CD14-positive monocyte (primary cell): Measurements from ENCODE around the gene CDC16. TPM values are rescaled to one million over a fixed set of nuclear protein-coding genes. Genes with fewer than 3 reads are reported as not detected.
"Not testable (repeated sequence)": the region's sequence is repeated elsewhere in the genome, so short reads cannot be mapped to it uniquely, and the experiment has no call there.

Source experiments
- DNase-seq, 3 donors: peaks; one replicate each; pipeline ENCODE4 v3.0.0-alpha.2; 2011 to 2022
- H2AFZ ChIP-seq: 2 replicates; pipeline ENCODE4 v1.6.0; 2012; ENCODE audit warnings: mild to moderate bottlenecking, low read depth, low read length, inconsistent platforms; ENCODE audit not compliant: insufficient read depth, poor library complexity, severe bottlenecking
- H3K27ac ChIP-seq, 2 donors: 1 replicate in 1 of 2; 2 replicates in 1 of 2; pipeline ENCODE4 v1.5.1; 2012 to 2013; ENCODE audit warnings: low read length in 2 of 2, control low read depth in 1 of 2, inconsistent platforms in 1 of 2, low read depth in 1 of 2, mild to moderate bottlenecking in 1 of 2
- H3K27me3 ChIP-seq, 2 donors: one replicate each; pipeline versions ENCODE4 v1.6.0 to v1.6.1; 2011 to 2013; ENCODE audit warnings: low read length in 2 of 2; ENCODE audit not compliant: control insufficient read depth in 2 of 2, insufficient read depth in 2 of 2
- H3K36me3 ChIP-seq, 2 donors: replicated peaks in 1 of 2; 1 replicate in 1 of 2; 2 replicates in 1 of 2; pipeline versions ENCODE4 v1.5.1 to v1.6.1; 2012 to 2013; ENCODE audit warnings: low read length in 2 of 2, control low read depth in 1 of 2, inconsistent platforms in 1 of 2, mild to moderate bottlenecking in 1 of 2; ENCODE audit not compliant: insufficient read depth in 2 of 2, control insufficient read depth in 1 of 2
- H3K4me1 ChIP-seq, 2 donors: 1 replicate in 1 of 2; 2 replicates in 1 of 2; pipeline versions ENCODE4 v1.5.1 to v1.6.1; 2012 to 2013; ENCODE audit warnings: low read length in 2 of 2, control low read depth in 1 of 2, inconsistent platforms in 1 of 2, mild to moderate bottlenecking in 1 of 2, moderate library complexity in 1 of 2; ENCODE audit not compliant: insufficient read depth in 2 of 2, control insufficient read depth in 1 of 2
- H3K4me2 ChIP-seq: replicated peaks from 2 replicates; pipeline ENCODE3; 2012; ENCODE audit warnings: low read length, moderate library complexity, mild to moderate bottlenecking; ENCODE audit not compliant: poor library complexity, severe bottlenecking; ENCODE audit errors: extremely low read depth
- H3K4me3 ChIP-seq, 3 experiments: fragments of 200-600 bp in 1 of 3; sonication (generic) in 1 of 3; replicated peaks in 1 of 3; 1 replicate in 2 of 3; 2 replicates in 1 of 3; pipeline ENCODE4 v1.5.1; 2011 to 2013; ENCODE audit warnings: low read length in 3 of 3, mild to moderate bottlenecking in 3 of 3, control low read depth in 2 of 3, low read depth in 2 of 3, inconsistent platforms in 1 of 3, moderate library complexity in 1 of 3
- H3K79me2 ChIP-seq: 2 replicates; pipeline ENCODE4 v1.6.0; 2012; ENCODE audit warnings: mild to moderate bottlenecking, control low read depth, inconsistent platforms, low read length, moderate library complexity; ENCODE audit not compliant: insufficient read depth
- H3K9ac ChIP-seq: 2 replicates; pipeline ENCODE4 v1.6.0; 2017; ENCODE audit warnings: low read length, mild to moderate bottlenecking; ENCODE audit not compliant: insufficient read depth, poor library complexity, severe bottlenecking
- H3K9me3 ChIP-seq, 2 donors: replicated peaks in 1 of 2; 1 replicate in 1 of 2; 2 replicates in 1 of 2; pipeline versions ENCODE4 v1.5.1 to v1.6.1; 2012 to 2013; ENCODE audit warnings: low read length in 2 of 2, control low read depth in 1 of 2; ENCODE audit not compliant: control insufficient read depth in 1 of 2, insufficient read depth in 1 of 2
- H4K20me1 ChIP-seq: 2 replicates; pipeline ENCODE4 v1.6.0; 2012; ENCODE audit warnings: mild to moderate bottlenecking, low read length, control low read depth, moderate library complexity; ENCODE audit not compliant: insufficient read depth
- H3K27ac Mint-ChIP-seq, 7 donors: one replicate each; pipeline ENCODE4 v1.8.0; 2020; ENCODE audit warnings: mild to moderate bottlenecking in 7 of 7, mixed read lengths in 7 of 7, moderate library complexity in 6 of 7, inconsistent platforms in 2 of 7
- H3K27me3 Mint-ChIP-seq, 3 donors: one replicate each; pipeline ENCODE4 v1.8.0; 2021 to 2022; ENCODE audit warnings: low read depth in 3 of 3, mild to moderate bottlenecking in 3 of 3, mixed read lengths in 3 of 3, moderate library complexity in 3 of 3, inconsistent platforms in 1 of 3
- H3K36me3 Mint-ChIP-seq, 2 donors: one replicate each; pipeline ENCODE4 v1.8.0; 2020; ENCODE audit warnings: mixed read lengths in 2 of 2, inconsistent platforms in 1 of 2, mild to moderate bottlenecking in 1 of 2
- H3K4me1 Mint-ChIP-seq: one replicate; pipeline ENCODE4 v1.8.0; 2020; ENCODE audit warnings: mild to moderate bottlenecking, mixed read lengths
- H3K4me3 Mint-ChIP-seq, 2 donors: one replicate each; pipeline ENCODE4 v1.8.0; 2020; ENCODE audit warnings: mild to moderate bottlenecking in 2 of 2, mixed read lengths in 2 of 2, moderate library complexity in 1 of 2
- H3K9me3 Mint-ChIP-seq, 7 donors: one replicate each; pipeline ENCODE4 v1.8.0; 2020 to 2022; ENCODE audit warnings: mixed read lengths in 7 of 7, mild to moderate bottlenecking in 6 of 7, moderate library complexity in 6 of 7, inconsistent platforms in 2 of 7
- CTCF ChIP-seq: fragments of 200-600 bp; IDR thresholded peaks from one replicate; pipeline ENCODE4 v1.8.0; 2022; ENCODE audit warnings: antibody characterized with exemption, mild to moderate bottlenecking
- WGBS: methylation state at CpG from one replicate; pipeline ENCODE4 v1.1.5; 2013; ENCODE audit warnings: missing lambda C conversion rate; ENCODE audit not compliant: insufficient coverage; 5-methylcytosine and 5-hydroxymethylcytosine counted together
- intact Hi-C, 2 donors: fragments of 100-400 bp; cut with micrococcal nuclease; formaldehyde crosslinking; loops; one replicate each; pipeline versions ENCODE4 v1.15.0 to v1.15.1; 2023
- polyA plus RNA-seq, 3 donors: library from polyadenylated mRNA; depleted of rRNA in 1 of 3; unstranded in 2 of 3; stranded (reverse) in 1 of 3; fragments of 300-500 nt in 2 of 3; fragments of >200 nt in 1 of 3; fragmentation: Illumina TruSeq in 2 of 3; gene quantifications; 1 replicate in 2 of 3; 2 replicates in 1 of 3; pipeline ENCODE4 v1.2.3, GENCODE V29; 2012 to 2021

Gene CDC16
- polyA plus RNA-seq, 3 donors: 15.6 to 72.1 (median 21.1) TPM

- Histone ChIP-seq H3K36me3 (peaks cover 98 to 100% of the 10 kb centered on the region in 2 donors), H2AFZ (no peak overlapping the region), H3K27ac (no peak overlapping the region), H3K4me2 (no peak overlapping the region), H3K4me3 (no peak overlapping the region), H3K9ac (no peak overlapping the region), H3K27me3 (no peaks in the 10 kb centered on the region), H4K20me1 (no peaks in the 10 kb centered on the region), H3K4me1 (no peaks in the 10 kb centered on the region), H3K9me3 (no peaks in the 10 kb centered on the region), H3K79me2 (no peaks in the 10 kb centered on the region)
- intact Hi-C loops: no loop called here
- no peaks in the 10 kb centered on the region for H3K9me3 Mint-ChIP-seq
- no peak for DNase-seq
- no peak overlapping the region for H3K27ac Mint-ChIP-seq
- H3K4me1 Mint-ChIP-seq: no peaks in the 10 kb centered on the region
- H3K36me3 Mint-ChIP-seq: peaks cover 78 to 88% of the 10 kb centered on the region in 2 donors
- no peak for TF ChIP-seq CTCF
- H3K27me3 Mint-ChIP-seq: no peaks in the 10 kb centered on the region
- no peak overlapping the region for H3K4me3 Mint-ChIP-seq
- 100% methylated on average over 1 of the region's 3 CpGs for WGBS
Measured at GRCh38 chr13:114248011-114248410, 13.3 kb downstream of the CDC16 start.

DNA sequence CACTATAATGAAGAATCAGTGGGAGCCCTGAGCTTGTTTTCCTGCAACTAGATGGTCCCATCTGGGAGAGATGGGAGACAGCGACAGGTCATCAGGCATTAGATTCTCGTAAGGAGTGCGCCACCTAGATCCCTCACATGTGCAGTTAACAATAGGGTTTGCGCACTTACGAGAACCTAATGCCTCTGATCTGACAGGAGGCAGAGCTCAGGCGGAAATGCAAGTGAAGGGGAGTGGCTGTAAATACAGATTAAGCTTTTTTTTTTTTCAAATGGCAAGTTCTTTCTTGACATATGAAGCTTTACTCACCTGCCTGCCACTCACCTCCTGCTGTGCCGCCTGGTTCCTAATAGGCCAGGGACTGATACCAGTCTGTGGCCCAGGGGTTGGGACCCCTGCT, 14.4 kb downstream of the CDC16 start:
- H3K4me1 ChIP-seq: no peaks in the 10 kb centered on the region
- WGBS: 100% methylated on average over 5 of the region's 7 CpGs
- H3K9me3 Mint-ChIP-seq: no peaks in the 10 kb centered on the region
- DNase-seq: no peak
- no peak for TF ChIP-seq CTCF
- no peak overlapping the region for H3K27ac ChIP-seq
- no peaks in the 10 kb centered on the region for H3K27me3 Mint-ChIP-seq
- H3K4me1 Mint-ChIP-seq: no peaks in the 10 kb centered on the region
- no peaks in the 10 kb centered on the region for H4K20me1 ChIP-seq
- no peak overlapping the region for H3K4me3 Mint-ChIP-seq
- H3K36me3 ChIP-seq: peaks cover 94 to 100% of the 10 kb centered on the region in 2 donors
- intact Hi-C loops: no loop called here
- H3K36me3 Mint-ChIP-seq: peaks cover 77 to 87% of the 10 kb centered on the region in 2 donors
- H3K9ac ChIP-seq: no peak overlapping the region
- no peak overlapping the region for H3K4me3 ChIP-seq
- H3K27me3 ChIP-seq: no peaks in the 10 kb centered on the region
- H3K4me2 ChIP-seq: no peak overlapping the region
- H3K9me3 ChIP-seq: no peaks in the 10 kb centered on the region
- H3K79me2 ChIP-seq: no peaks in the 10 kb centered on the region
- peak overlapping the region in 2 of 7 donors; percentile 40 to 60 for H3K27ac Mint-ChIP-seq
- H2AFZ ChIP-seq: no peak overlapping the region

GRCh38 chr13:114251639-114252440, 17.1 kb downstream of the CDC16 start:
- H3K9ac ChIP-seq, H4K20me1 ChIP-seq, H3K27ac ChIP-seq, intact Hi-C loops, H3K79me2 ChIP-seq, H3K9me3 Mint-ChIP-seq, H3K4me1 ChIP-seq, H3K4me3 ChIP-seq, H3K4me3 Mint-ChIP-seq, H3K27me3 Mint-ChIP-seq, H3K4me1 Mint-ChIP-seq, DNase-seq, H2AFZ ChIP-seq, H3K9me3 ChIP-seq, H3K4me2 ChIP-seq, H3K27me3 ChIP-seq: not testable (repeated sequence)
- peaks cover 72 to 86% of the 10 kb centered on the region in 2 donors for H3K36me3 Mint-ChIP-seq
- 100% methylated on average over 1 of the region's 1 CpG for WGBS
- H3K27ac Mint-ChIP-seq: peak overlapping the region in 2 of 7 donors; percentile 0 to 7
- H3K36me3 ChIP-seq: peaks cover 84 to 100% of the 10 kb centered on the region in 2 donors
